ENCODE measurements around the gene IGF1R. TPM values are rescaled to one million over a fixed set of nuclear protein-coding genes. Genes with fewer than 3 reads are reported as not detected.
A peak's percentile ranks its signal among the peaks of the same experiment; 100 is the strongest.

The IGF1R gene
- total RNA-seq, 1 donor from 2014 or later, result 97.7 TPM

DNA sequence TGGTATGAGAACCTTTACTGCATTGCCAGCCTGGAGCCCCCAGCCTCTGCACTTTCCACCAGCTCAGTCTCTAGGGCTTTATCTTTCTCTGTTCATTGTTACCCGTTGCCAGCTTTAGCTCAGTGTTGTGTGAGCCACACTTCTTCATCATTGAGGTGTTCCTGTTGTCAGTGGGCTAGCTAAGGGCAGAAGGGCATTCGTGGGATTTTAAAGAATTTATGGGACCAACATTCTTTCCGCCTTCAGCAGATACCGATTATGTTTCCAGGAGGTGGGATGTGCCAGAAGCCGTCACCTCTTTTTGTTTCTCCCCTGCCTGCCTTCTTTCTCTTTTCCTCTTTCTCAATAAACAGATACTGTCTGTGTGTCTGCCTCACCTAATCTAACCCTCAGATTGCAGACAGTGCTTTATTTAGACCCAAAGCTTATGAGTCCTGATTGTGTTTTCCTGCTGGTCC, 294.7 kb downstream of the IGF1R start:
- H3K27ac ChIP-seq, result peak overlapping the region; percentile 76
- no peak for DNase-seq (ENCODE audit: extremely low spot score in 2 of 2)
- intact Hi-C loops (cut with DNase I), result no loop called here
- H3K27me3 ChIP-seq, result no peaks in the 10 kb centered on the region
- H3K9me3 ChIP-seq, result no peaks in the 10 kb centered on the region
- no peak overlapping the region for H3K4me3 ChIP-seq
- H3K36me3 ChIP-seq, result peaks cover 0 to 31% of the 10 kb centered on the region in 2 donors
- peaks cover 44% of the 10 kb centered on the region for H3K4me1 ChIP-seq
- no peak for TF ChIP-seq POLR2AphosphoS5 (IDR thresholded peaks at IDR 0.05; ENCODE audit: insufficient read depth in 1 of 2, low read depth in 1 of 2)
- TF ChIP-seq, protein P1, sequence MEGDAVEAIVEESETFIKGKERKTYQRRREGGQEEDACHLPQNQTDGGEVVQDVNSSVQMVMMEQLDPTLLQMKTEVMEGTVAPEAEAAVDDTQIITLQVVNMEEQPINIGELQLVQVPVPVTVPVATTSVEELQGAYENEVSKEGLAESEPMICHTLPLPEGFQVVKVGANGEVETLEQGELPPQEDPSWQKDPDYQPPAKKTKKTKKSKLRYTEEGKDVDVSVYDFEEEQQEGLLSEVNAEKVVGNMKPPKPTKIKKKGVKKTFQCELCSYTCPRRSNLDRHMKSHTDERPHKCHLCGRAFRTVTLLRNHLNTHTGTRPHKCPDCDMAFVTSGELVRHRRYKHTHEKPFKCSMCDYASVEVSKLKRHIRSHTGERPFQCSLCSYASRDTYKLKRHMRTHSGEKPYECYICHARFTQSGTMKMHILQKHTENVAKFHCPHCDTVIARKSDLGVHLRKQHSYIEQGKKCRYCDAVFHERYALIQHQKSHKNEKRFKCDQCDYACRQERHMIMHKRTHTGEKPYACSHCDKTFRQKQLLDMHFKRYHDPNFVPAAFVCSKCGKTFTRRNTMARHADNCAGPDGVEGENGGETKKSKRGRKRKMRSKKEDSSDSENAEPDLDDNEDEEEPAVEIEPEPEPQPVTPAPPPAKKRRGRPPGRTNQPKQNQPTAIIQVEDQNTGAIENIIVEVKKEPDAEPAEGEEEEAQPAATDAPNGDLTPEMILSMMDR (IDR thresholded peaks at IDR 0.05), result no peak
- TF ChIP-seq POLR2A (IDR thresholded peaks at IDR 0.05), result no peak

DNA sequence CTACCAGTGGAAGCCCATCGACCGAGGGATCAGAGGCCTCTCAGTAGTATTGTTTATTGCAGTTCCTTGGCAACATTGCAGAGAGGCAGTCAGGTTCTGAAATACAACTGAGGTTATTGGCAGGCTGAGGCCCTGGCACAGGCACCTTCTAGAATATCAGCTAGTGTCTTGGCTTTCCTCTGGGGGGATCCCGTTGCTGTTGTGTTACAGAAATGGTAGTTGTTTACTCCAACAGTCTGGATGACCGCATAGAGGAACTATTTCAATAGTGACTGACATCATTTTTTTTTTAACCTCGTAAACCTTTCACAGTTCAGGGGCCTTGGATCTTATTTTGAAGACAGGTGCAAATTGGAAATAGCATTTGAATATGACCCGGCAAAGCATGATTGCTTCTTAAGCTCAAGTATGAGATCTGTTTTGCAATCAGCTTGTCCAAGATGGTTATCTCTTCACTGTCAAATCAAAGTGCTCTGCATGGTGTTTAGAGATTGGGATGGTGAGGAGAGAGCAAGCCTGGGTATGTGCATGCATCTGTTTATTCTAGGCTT, 295.3 kb downstream of the IGF1R start:
- intact Hi-C loops (cut with DNase I), result no loop called here
- no peaks in the 10 kb centered on the region for H3K27me3 ChIP-seq
- H3K4me1 ChIP-seq, result peaks cover 44% of the 10 kb centered on the region
- TF ChIP-seq POLR2AphosphoS5 (IDR thresholded peaks at IDR 0.05; ENCODE audit: insufficient read depth in 1 of 2, low read depth in 1 of 2), result peak in 1 of 2 donors; percentile 43
- TF ChIP-seq, protein P1 (IDR thresholded peaks at IDR 0.05), result no peak
- peak overlapping the region; percentile 76 for H3K27ac ChIP-seq
- no peak overlapping the region for H3K4me3 ChIP-seq
- no peak for DNase-seq (ENCODE audit: extremely low spot score in 2 of 2)
- peaks cover 0 to 33% of the 10 kb centered on the region in 2 donors for H3K36me3 ChIP-seq
- no peaks in the 10 kb centered on the region for H3K9me3 ChIP-seq

DNA sequence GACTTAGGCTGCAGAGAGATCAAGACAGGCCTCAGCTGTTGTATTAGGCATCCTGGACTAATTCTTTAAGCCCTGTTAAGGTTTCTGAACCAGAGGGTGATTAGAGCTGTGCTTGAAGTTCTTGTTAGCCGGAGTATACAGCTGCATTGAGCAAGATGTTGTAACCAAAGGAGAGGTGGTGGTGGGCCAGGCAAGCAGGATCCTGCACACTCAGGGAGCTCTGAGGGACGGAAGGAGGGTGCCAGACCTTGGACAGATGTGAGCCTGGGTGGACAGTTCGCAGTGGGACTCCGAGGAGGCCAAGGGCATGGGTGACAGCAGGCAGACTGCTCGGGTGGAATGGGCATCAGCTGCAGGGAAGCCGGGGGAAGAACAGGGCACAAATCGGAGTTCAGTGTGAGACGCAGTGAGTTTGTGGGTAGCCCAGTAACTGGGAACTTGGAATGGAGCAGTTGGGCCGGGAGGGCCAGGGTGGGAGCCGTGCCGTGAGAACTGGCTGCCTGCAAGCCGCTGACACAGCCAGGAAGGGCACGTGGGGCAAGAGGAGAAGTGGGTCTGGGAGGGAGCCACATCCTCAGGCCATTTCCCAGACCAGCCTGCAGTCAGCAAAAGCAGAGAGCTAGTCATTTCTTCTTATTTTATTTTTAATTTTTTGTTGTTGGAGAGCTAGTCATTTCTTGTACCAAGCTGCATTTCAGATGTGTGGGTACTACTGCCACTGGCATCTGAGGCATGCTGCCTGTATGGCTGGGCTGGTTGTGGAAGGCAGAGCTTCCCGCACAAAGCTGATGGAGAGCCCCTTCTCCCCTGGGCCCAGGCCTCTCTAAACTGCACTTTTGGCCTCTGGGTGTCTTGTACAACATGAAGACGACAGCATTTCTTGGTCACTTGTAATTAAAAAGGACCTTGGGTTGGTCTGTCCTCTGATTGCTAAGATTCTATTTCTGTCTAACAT, 298.2 kb downstream of the IGF1R start:
- no peak overlapping the region for H3K4me3 ChIP-seq
- peaks cover 0 to 31% of the 10 kb centered on the region in 2 donors for H3K36me3 ChIP-seq
- intact Hi-C loops (cut with DNase I), result no loop called here
- no peaks in the 10 kb centered on the region for H3K9me3 ChIP-seq
- no peaks in the 10 kb centered on the region for H3K27me3 ChIP-seq
- no peak for DNase-seq (ENCODE audit: extremely low spot score in 2 of 2)
- peaks cover 46% of the 10 kb centered on the region for H3K4me1 ChIP-seq
- peak overlapping the region; percentile 70 for H3K27ac ChIP-seq
- TF ChIP-seq, protein P1 (IDR thresholded peaks at IDR 0.05), result no peak
- no peak for TF ChIP-seq POLR2AphosphoS5 (IDR thresholded peaks at IDR 0.05; ENCODE audit: insufficient read depth in 1 of 2, low read depth in 1 of 2)
- no peak for TF ChIP-seq POLR2A (IDR thresholded peaks at IDR 0.05)

DNA sequence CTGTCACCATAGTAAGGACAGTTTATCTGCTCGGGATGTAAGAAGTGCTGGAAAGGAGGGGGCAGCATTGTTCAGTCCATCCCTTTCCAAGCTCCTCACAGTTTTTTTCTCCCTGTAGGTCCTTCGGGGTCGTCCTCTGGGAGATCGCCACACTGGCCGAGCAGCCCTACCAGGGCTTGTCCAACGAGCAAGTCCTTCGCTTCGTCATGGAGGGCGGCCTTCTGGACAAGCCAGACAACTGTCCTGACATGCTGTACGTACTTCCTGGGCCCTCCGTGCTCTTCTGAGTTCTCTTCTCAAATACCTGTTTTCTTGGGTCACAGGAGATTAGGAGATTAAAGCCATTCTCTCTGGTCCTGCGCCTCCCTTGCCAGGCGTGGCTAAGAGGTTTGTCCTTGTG, 300.1 kb downstream of the IGF1R start:
- TF ChIP-seq POLR2AphosphoS5 (IDR thresholded peaks at IDR 0.05; ENCODE audit: insufficient read depth in 1 of 2, low read depth in 1 of 2) (no peak), POLR2A (IDR thresholded peaks at IDR 0.05) (no peak)
- TF ChIP-seq, protein P1 (IDR thresholded peaks at IDR 0.05), result no peak
- Histone ChIP-seq H3K27ac (peak overlapping the region; percentile 70), H3K4me3 (no peak overlapping the region), H3K9me3 (no peaks in the 10 kb centered on the region), H3K27me3 (no peaks in the 10 kb centered on the region), H3K36me3 (peaks cover 0 to 25% of the 10 kb centered on the region in 2 donors), H3K4me1 (peaks cover 33% of the 10 kb centered on the region)
- DNase-seq (ENCODE audit: extremely low spot score in 2 of 2), result no peak
- intact Hi-C loops (cut with DNase I), result no loop called here
